DND-41 (cell line): ENCODE measurements around the gene ZNF827.

Experiments used
- CTCF ChIP-seq: IDR thresholded peaks from 2 replicates; pipeline ENCODE4 v1.5.1; 2012; ENCODE audit warnings: borderline replicate concordance, low read length, moderate library complexity, mild to moderate bottlenecking; ENCODE audit not compliant: poor library complexity, severe bottlenecking; ENCODE audit errors: extremely low read depth
- EZH2 ChIP-seq: IDR thresholded peaks from 3 replicates; pipeline ENCODE4 v1.6.1; 2012; ENCODE audit warnings: borderline replicate concordance, low read depth, mild to moderate bottlenecking, moderate library complexity, low read length, inconsistent platforms; ENCODE audit not compliant: severe bottlenecking

GRCh38 chr4:145734576-145735346, 203.9 kb downstream of the ZNF827 start:
- no peak for TF ChIP-seq CTCF
- TF ChIP-seq EZH2: no peak
